Measurements from ENCODE around the gene NRARP.
"Not testable (repeated sequence)": the region's sequence is repeated elsewhere in the genome, so short reads cannot be mapped to it uniquely, and the experiment has no call there.

Gene NRARP

DNA sequence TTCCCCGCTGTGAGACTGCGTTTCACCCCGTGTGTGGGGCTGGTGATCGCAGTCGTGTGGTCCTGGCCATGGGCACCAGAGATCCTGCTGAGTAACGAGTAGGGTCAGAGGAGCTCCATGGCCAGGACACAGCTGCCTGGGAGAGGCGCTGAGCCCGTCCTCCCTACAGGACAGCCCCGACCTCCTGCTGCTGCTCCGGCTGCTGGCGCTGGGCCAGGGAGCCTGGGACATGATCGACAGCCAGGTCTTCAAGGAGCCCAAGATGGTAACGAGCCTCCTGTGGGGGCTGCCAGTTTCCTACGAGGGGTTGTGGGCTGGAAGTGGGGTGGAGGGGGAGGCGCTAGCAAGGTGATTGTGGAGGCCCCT, 35.9 kb downstream of the NRARP start:
- no peak overlapping the region for H3K4me3 ChIP-seq (ENCODE audit: low read depth, low read length)
- TF ChIP-seq, protein P1, sequence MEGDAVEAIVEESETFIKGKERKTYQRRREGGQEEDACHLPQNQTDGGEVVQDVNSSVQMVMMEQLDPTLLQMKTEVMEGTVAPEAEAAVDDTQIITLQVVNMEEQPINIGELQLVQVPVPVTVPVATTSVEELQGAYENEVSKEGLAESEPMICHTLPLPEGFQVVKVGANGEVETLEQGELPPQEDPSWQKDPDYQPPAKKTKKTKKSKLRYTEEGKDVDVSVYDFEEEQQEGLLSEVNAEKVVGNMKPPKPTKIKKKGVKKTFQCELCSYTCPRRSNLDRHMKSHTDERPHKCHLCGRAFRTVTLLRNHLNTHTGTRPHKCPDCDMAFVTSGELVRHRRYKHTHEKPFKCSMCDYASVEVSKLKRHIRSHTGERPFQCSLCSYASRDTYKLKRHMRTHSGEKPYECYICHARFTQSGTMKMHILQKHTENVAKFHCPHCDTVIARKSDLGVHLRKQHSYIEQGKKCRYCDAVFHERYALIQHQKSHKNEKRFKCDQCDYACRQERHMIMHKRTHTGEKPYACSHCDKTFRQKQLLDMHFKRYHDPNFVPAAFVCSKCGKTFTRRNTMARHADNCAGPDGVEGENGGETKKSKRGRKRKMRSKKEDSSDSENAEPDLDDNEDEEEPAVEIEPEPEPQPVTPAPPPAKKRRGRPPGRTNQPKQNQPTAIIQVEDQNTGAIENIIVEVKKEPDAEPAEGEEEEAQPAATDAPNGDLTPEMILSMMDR (IDR thresholded peaks at IDR 0.05; ENCODE audit: borderline replicate concordance, insufficient read depth, low read depth, low read length), result no peak

GRCh38 chr9:137265496-137266161, 36.4 kb downstream of the NRARP start:
- H3K4me3 ChIP-seq (ENCODE audit: low read depth, low read length), result no peak overlapping the region
- TF ChIP-seq, protein P1 (IDR thresholded peaks at IDR 0.05; ENCODE audit: borderline replicate concordance, insufficient read depth, low read depth, low read length), result no peak

- TF ChIP-seq, protein P1 (IDR thresholded peaks at IDR 0.05; ENCODE audit: borderline replicate concordance, insufficient read depth, low read depth, low read length), result no peak
- H3K4me3 ChIP-seq (ENCODE audit: low read depth, low read length), result no peak overlapping the region
Observed at GRCh38 chr9:137264067-137264466, 38.0 kb downstream of the NRARP start.

GRCh38 chr9:137263506-137263905, 38.6 kb downstream of the NRARP start:
- H3K4me3 ChIP-seq (ENCODE audit: low read depth, low read length), result no peak overlapping the region
- TF ChIP-seq, protein P1 (IDR thresholded peaks at IDR 0.05; ENCODE audit: borderline replicate concordance, insufficient read depth, low read depth, low read length), result no peak

DNA sequence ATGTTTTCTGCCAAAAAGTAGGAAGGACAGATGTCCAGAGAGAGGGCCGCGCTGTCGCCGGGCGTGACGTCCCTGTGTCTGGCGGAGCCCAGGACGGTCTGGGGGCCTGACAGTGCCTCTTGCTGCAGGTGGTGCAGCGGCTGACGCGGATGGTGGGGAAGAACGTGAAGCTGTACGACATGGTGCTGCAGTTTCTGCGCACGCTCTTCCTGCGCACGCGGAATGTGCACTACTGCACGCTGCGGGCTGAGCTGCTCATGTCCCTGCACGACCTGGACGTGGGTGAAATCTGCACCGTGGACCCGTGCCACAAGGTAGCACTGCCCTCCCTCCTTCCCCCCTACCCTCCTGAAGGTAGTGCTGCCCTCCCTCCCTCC, 39.2 kb downstream of the NRARP start:
- H3K4me3 ChIP-seq (ENCODE audit: low read depth, low read length), result no peak overlapping the region
- TF ChIP-seq, protein P1 (IDR thresholded peaks at IDR 0.05; ENCODE audit: borderline replicate concordance, insufficient read depth, low read depth, low read length), result no peak

GRCh38 chr9:137262173-137262908, 39.7 kb downstream of the NRARP start:
- H3K4me3 ChIP-seq (ENCODE audit: low read depth, low read length), result not testable (repeated sequence)
- TF ChIP-seq, protein P1 (IDR thresholded peaks at IDR 0.05; ENCODE audit: borderline replicate concordance, insufficient read depth, low read depth, low read length), result peak; percentile 28; the same call in 1 of the 2 replicates

DNA sequence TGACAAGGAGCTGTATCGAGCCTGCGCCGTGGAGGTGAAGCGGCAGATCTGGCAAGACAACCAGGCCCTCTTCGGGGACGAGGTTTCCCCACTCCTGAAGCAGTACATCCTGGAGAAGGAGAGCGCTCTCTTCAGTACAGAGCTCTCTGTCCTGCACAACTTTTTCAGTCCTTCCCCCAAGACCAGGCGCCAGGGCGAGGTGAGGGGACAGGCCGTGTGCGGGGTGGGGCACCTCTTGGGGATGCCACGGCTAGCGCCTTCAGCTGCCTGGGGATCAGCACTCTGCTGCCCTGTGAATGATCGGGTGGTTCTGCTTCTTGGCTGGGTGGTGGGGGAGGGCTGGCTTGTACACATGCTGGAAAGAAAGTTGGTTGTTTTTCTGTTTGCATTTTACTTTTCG, 45.2 kb downstream of the NRARP start:
- no peak overlapping the region for H3K4me3 ChIP-seq (ENCODE audit: low read depth, low read length)
- TF ChIP-seq, protein P1 (IDR thresholded peaks at IDR 0.05; ENCODE audit: borderline replicate concordance, insufficient read depth, low read depth, low read length), result no peak

Data from GM12875 (cell line).